Gastroesophageal sphincter (tissue), 3 donors: ENCODE measurements around the gene GPR15LG.

Source experiments
- CTCF ChIP-seq, 4 experiments: fragments of 200-600 bp in 2 of 4; fragments of 450-650 bp in 2 of 4; sonication (generic) in 1 of 4; IDR thresholded peaks; one replicate each; pipeline ENCODE4 v1.5.1; 2017 to 2019; ENCODE audit warnings: antibody characterized with exemption in 4 of 4, mild to moderate bottlenecking in 2 of 4, moderate library complexity in 2 of 4
- EP300 ChIP-seq: sonication (generic); formaldehyde crosslinking; IDR thresholded peaks from one replicate; pipeline ENCODE4 v1.6.1; 2017; ENCODE audit warnings: antibody characterized with exemption, mild to moderate bottlenecking
- POLR2A ChIP-seq, 2 donors: fragments of 450-650 bp; IDR thresholded peaks; one replicate each; pipeline ENCODE4 v1.6.1; 2017; ENCODE audit warnings: antibody characterized with exemption in 2 of 2, mild to moderate bottlenecking in 2 of 2, moderate library complexity in 1 of 2
- POLR2AphosphoS5 ChIP-seq: sonication (generic); formaldehyde crosslinking; IDR thresholded peaks from one replicate; pipeline ENCODE4 v1.6.1; 2017; ENCODE audit warnings: antibody characterized with exemption

GRCh38 chr10:84163996-84164395, 9.6 kb upstream of the GPR15LG start:
- TF ChIP-seq CTCF (IDR thresholded peaks at IDR 0.05) (no peak), POLR2A (IDR thresholded peaks at IDR 0.05) (no peak), POLR2AphosphoS5 (no peak), EP300 (no peak)
